Measurements from ENCODE around the gene MAPK11.

The MAPK11 gene

GRCh38 chr22:50307890-50308596 is 37.9 kb upstream of the MAPK11 start:
- no peak for DNase-seq

DNA sequence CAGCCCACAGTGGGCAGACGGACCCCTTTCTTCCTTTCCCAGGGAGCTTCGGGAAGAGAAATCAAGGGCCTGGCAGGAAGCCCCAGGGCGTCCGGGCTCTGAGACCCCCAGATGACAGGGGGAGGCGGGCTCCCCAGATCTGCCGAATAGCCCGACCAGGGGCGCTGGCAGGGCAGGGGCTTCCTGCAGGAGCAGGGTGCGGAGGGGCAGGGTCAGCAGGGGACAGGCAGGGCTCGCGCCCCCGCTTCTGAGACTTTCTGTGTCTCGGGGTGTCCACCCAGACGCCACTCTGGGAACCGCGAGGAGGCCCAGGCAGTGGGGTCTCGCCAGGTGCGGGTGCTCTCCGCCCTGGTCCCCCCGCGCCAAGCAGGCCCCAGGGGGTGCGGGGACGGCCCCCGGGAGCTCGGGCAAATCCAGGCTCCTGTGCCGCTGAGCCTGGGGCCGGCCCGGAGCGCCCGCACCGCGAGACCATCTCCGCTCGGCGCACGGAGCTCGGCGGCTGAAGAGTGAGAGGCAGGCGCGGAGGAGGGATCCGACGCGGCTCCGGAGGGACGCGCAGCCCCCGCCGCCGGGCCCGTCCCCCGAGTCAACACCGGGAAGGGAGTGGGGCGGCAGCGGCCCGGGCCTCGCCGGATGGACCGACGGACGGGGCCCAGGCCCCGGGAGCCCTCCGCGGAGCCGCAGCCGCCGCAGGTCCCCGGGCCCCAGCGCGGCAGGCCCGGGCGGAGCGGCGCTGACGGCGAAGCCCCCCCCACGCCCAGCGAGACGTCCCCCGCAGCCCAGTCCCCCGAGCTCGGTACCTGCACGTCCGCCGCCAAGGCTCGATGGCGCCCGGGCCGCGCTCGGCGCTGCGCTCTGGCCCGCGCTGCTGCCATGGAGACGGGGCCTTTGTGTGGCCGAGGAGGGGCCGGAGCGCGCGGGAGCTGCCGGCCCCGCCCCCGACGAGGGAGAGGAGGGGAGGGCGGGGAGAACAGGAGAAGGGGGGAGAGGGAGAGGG is 36.9 kb upstream of the MAPK11 start, which contains the start of gene PLXNB2:
Gene PLXNB2 (minus strand): TSS at position 894 of the 997 bp plus-strand sequence. CDS start 17,062 bp downstream, outside the sequence.
- DNase-seq = no peak

DNA sequence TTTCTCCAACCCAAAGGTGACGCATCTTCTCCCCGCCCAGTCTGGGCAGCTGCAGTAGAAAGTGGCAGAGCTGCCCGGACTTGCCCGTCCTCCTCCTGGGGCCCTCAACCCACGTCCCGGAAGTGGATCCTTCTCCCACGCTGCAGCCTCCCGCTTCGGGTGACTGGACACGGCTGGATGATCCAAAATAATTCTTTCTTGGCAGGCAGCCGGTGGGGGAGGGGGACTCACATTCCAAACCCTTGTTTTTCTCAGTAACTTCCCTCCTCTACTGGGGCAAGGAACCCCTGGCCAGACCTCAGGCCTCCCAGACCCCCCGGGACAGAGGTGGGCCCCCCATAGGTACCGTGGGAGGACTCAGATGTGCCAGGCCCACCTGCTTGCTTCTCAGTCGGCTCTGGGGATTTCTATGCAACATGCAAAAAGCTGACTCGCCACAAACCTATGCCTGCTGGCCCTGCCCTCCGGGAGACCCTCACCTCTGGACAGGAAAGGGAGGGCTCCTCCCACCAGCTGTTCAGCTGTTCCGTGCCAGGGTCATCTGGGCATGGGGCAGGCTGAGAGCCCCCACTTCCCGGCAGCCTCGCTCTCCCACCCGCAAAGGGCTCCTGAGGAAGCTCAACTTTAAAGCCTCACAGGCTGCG is 35.9 kb upstream of the MAPK11 start:
- DNase-seq = no peak

DNA sequence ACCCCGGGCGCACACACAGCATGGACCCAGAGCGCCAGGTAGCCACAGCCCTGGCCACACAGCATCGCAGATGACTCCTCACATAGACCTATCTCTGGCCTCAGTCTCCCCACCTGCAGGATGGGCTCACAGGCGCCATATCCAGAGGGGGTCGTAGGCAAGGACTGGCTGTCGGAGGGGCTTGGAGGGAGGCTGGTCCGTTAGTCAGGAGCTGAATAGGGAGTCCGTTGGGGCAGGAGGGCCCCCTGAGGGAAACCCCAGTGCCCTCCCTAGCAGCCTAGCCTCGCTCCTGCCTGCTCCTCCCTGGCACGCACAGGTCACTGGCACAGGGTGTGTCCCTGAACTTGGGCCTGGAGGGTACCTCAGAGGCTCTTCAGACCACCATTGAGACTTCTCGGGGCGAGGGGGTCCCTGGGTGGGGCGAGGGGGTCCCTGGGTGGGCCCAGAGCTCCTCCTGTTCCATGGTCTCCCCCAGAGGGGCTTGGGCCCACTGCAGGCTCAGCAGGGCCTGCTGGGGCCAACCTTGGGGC is 35.3 kb upstream of the MAPK11 start:
- no peak for DNase-seq

GRCh38 chr22:50304528-50305392 is 34.6 kb upstream of the MAPK11 start:
- no peak for DNase-seq

DNA sequence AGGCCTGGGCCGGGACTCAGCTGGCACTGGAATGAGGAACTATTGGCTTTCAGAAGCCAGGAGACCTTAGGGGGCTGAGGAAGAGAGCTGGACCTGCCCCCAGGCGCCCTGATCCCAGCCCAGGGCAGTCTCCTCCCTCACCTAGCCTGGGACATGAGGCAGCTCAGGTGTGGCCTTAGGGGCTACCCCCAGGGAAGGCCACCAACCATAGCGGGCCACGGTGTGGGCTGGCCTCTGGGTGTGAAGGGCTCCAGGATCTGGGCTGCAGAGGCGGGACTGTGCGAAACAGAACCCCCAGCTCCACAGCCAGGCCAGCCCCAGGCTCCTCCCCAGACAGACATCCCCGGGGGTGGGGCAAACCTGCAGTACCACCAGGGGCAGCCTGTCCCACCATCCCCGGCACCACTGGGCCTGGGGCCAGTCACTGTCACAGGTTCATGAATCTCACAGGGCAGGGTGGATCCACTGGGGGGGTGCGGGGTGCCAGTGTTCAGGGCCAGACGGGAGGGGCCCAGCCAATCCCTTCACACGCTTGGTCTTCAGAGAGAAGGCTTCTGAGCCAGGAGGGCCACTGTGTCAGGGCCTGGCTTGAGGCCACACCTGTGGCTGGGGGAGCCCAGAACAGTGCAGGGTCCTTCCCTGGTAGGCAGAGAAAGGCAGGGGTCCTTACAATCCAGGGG is 33.8 kb upstream of the MAPK11 start:
- DNase-seq = no peak

- no peak for DNase-seq
Measured at GRCh38 chr22:50303515-50303847, 33.3 kb upstream of the MAPK11 start.

GRCh38 chr22:50302564-50302963 is 32.4 kb upstream of the MAPK11 start:
- no peak for DNase-seq

DNA sequence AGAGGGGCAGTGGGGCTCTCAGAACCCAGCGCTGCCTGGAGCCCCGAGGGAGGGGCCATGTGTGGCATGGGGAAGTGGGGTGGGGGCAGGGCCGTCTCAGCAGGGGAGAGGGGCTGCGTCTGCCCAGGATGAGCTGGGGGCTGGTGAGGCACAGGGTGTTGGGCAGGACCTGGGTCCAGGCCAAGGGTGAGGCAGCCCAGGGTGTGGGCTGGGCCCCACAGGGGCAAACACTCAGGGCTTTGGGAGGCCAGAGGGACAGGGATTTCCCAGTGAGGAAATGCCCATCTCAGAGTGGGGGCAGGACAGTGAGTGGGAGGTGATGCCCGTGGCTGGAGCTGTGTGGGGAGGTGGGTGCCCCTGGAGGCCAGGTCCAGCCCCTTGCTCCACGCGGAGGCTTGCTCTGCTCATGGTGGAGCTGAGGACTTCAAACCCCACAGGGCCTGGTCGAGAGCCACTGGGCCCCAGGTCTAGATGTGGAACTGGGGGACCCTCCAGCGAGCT is 31.9 kb upstream of the MAPK11 start:
- no peak for DNase-seq

GRCh38 chr22:50301581-50301991 is 31.4 kb upstream of the MAPK11 start:
- no peak for DNase-seq

GRCh38 chr22:50300620-50301257 is 30.6 kb upstream of the MAPK11 start:
- no peak for DNase-seq

- no peak for DNase-seq
Measured at GRCh38 chr22:50299785-50300619, 29.8 kb upstream of the MAPK11 start.

- no peak for DNase-seq
Measured at GRCh38 chr22:50298937-50299784, 29.0 kb upstream of the MAPK11 start.

GRCh38 chr22:50298266-50298637 is 28.1 kb upstream of the MAPK11 start:
- no peak for DNase-seq

- no peak for DNase-seq
Measured at GRCh38 chr22:50297510-50298265, 27.5 kb upstream of the MAPK11 start.

DNA sequence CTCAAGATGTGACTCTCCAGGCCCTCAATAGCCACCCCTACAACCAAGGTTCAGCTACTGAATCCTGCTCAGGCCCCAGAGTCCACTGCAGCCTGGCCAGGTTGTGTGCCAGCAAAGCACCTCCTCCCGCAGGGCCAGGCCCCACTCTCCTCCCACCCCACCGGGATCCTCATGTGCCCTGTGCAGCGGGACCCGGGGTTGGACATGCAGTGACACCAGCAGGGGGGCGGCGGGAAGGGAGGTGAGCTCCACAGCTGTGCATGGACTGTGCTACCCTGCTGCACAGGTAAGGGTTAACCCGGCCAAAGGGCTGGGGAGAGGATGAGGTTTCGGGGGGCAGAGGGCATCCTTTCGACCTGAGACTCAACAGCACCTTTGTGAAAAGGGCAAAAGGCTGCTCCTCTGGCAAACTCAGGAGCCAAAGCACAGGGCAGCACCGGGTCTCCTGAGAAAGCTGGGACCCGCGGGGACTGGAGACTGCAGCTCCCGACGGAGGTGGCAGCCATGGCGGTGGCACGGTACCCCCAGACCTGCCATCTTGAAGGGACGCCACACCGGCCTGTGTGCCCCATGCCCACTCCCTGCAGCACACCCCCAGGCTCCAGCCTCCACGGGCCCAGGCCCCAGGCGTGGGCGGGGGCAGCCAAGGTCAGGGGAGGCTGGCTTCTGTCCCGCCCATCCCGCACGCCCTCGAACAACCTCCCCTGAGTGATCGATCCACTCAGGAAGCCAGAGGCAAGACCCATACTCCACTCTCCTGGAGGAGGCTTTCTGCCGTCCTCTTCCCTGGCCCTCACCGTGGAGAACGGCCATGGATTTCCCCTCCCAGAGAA is 26.7 kb upstream of the MAPK11 start:
- DNase-seq = no peak

DNA sequence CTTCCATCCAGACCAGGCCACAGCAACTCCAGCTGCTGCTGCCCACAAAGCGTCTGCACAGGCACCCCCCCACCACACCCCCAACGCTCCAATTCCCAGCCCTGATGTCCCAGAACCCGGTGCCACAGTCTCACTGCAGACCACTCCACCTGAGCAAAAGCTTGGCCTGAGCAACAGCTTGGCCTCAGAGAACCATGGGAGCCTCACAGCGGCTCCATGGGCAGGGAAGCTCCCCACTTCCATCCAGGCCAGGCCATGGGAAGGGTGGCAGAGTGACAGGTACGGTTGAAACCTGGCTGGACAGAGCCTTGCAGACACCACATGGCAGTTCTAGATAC is 24.1 kb upstream of the MAPK11 start:
- no peak for DNase-seq

Measured in NCI-H1417 treated with DMSO at 0.1 percent for 48 hours (cell line).